Upper lobe of right lung (tissue), 1 donor: ENCODE results near the gene CDH4. TPM values are rescaled to one million over a fixed set of nuclear protein-coding genes. Genes with fewer than 3 reads are reported as not detected.

Experiments used
- ATAC-seq: fragments of 200-7000 bp; cut with Tn5 transposase; one replicate; pipeline ENCODE4 v1.9.1; 2020; ENCODE audit warnings: mild to moderate bottlenecking, moderate library complexity
- DNase-seq: peaks from one replicate; pipeline ENCODE4 v3.0.0-alpha.2; 2020
- H3K27ac ChIP-seq: fragments of 200-600 bp; one replicate; pipeline ENCODE4 v1.8.0; 2022
- H3K27me3 ChIP-seq: fragments of 200-600 bp; one replicate; pipeline ENCODE4 v1.8.0; 2022; ENCODE audit warnings: mild to moderate bottlenecking
- H3K36me3 ChIP-seq: fragments of 200-600 bp; one replicate; pipeline ENCODE4 v1.8.0; 2022
- H3K4me1 ChIP-seq: fragments of 200-600 bp; one replicate; pipeline ENCODE4 v1.8.0; 2022
- H3K4me3 ChIP-seq: fragments of 200-600 bp; one replicate; pipeline ENCODE4 v1.8.0; 2022; ENCODE audit warnings: mild to moderate bottlenecking
- H3K9me3 ChIP-seq: fragments of 200-600 bp; one replicate; pipeline ENCODE4 v1.8.0; 2022
- CTCF ChIP-seq: fragments of 200-600 bp; IDR thresholded peaks from one replicate; pipeline ENCODE4 v1.8.0; 2022; ENCODE audit warnings: antibody characterized with exemption
- intact Hi-C: fragments of 100-400 bp; cut with DNase I; formaldehyde crosslinking; loops from one replicate; pipeline ENCODE4 v1.11.0; 2022
- total RNA-seq: library from RNA; stranded (reverse); fragmentation: NEBNext Ultra II Directional; extraction: Animal tissue kit (Norgen Biotek cat#: 25700); gene quantifications from one replicate; pipeline ENCODE4 v1.2.1, GENCODE V29; 2021
- donor health status: DM: no; HTN: yes; CAD: no; lungs with severe emphysema.

The CDH4 gene
- total RNA-seq, 1 donor from 2014 or later, result 0.23 TPM

GRCh38 chr20:61301711-61302525, 49.9 kb downstream of the CDH4 start:
- no peaks in the 10 kb centered on the region for H3K36me3 ChIP-seq
- ATAC-seq, result no peak
- H3K9me3 ChIP-seq, result no peaks in the 10 kb centered on the region
- no peaks in the 10 kb centered on the region for H3K27me3 ChIP-seq
- no peaks in the 10 kb centered on the region for H3K4me1 ChIP-seq
- intact Hi-C loops, result no loop called here
- no peak for DNase-seq
- H3K27ac ChIP-seq, result no peak overlapping the region
- no peak overlapping the region for H3K4me3 ChIP-seq
- TF ChIP-seq CTCF, result no peak

GRCh38 chr20:61303217-61303616, 51.2 kb downstream of the CDH4 start:
- Histone ChIP-seq H3K36me3 (no peaks in the 10 kb centered on the region), H3K4me1 (no peaks in the 10 kb centered on the region), H3K27ac (no peak overlapping the region), H3K9me3 (no peaks in the 10 kb centered on the region), H3K4me3 (no peak overlapping the region), H3K27me3 (no peaks in the 10 kb centered on the region)
- DNase-seq, result no peak
- no peak for TF ChIP-seq CTCF
- intact Hi-C loops, result no loop called here
- no peak for ATAC-seq

- DNase-seq (no peak), ATAC-seq (no peak)
- Histone ChIP-seq H3K4me3 (no peak overlapping the region), H3K4me1 (no peaks in the 10 kb centered on the region), H3K27ac (no peak overlapping the region), H3K27me3 (no peaks in the 10 kb centered on the region), H3K9me3 (no peaks in the 10 kb centered on the region), H3K36me3 (no peaks in the 10 kb centered on the region)
- no peak for TF ChIP-seq CTCF
- intact Hi-C loops, result no loop called here
These were observed 51.6 kb downstream of the CDH4 start for GRCh38 chr20:61303675-61304074.

DNA sequence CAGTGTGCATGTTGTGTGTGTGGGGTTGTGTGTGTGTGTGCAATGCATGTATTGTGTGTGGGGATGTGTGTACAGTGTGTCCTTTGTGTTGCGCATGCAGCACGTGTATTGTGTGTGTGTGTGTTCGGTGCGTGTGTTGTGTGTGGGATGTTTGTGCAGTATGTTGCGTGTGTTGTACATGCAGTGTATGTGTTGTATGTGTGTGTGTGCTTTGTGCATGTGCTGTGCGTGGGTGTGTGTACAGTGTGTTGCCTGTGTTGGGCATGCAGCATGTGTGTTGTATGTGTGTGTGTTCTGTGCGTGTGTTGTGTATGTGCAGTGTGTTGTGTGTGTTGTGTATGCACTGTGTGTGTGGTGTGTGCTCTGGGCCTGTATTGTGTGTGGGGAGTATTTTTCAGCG, 52.7 kb downstream of the CDH4 start:
- DNase-seq, result no peak
- intact Hi-C loops, result no loop called here
- H3K9me3 ChIP-seq, result no peaks in the 10 kb centered on the region
- no peak for ATAC-seq
- no peaks in the 10 kb centered on the region for H3K36me3 ChIP-seq
- no peaks in the 10 kb centered on the region for H3K27me3 ChIP-seq
- TF ChIP-seq CTCF, result no peak
- no peak overlapping the region for H3K4me3 ChIP-seq
- H3K27ac ChIP-seq, result no peak overlapping the region
- no peaks in the 10 kb centered on the region for H3K4me1 ChIP-seq

DNA sequence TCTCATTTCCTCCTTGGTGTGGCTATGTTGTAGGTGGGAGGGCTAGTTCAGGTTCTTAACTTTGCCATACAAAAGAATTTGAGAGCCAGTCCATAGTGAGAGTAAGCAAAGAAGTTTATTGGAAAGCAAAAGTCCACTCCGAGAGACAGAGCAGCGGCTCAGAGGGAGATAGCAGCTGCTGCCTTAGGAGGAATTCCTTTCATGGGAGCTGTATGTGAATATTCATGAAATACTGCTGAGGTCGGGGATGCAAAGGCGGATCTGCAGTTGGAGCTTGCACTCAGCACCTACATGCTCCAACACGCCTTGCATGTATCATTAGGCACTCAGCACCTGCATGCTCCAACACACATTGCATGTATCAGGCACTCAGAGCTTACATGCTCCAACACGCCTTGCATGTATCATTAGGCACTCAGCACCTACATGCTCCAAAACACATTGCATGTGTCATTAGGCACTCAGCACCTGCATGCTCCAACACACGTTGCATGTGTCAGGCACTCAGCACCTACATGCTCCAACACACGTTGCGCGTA, 54.9 kb downstream of the CDH4 start:
- intact Hi-C loops, result no loop called here
- no peak overlapping the region for H3K4me3 ChIP-seq
- TF ChIP-seq CTCF, result no peak
- H3K9me3 ChIP-seq, result no peaks in the 10 kb centered on the region
- H3K4me1 ChIP-seq, result no peaks in the 10 kb centered on the region
- no peak for ATAC-seq
- no peaks in the 10 kb centered on the region for H3K36me3 ChIP-seq
- DNase-seq, result no peak
- H3K27me3 ChIP-seq, result no peaks in the 10 kb centered on the region
- no peak overlapping the region for H3K27ac ChIP-seq
